Pancreas (tissue), 10 donors: ENCODE data around the gene OR8B8. TPM values are rescaled to one million over a fixed set of nuclear protein-coding genes. Genes with fewer than 3 reads are reported as not detected.

Experiments used
- ATAC-seq, 4 donors: fragments of 200-7000 bp; cut with Tn5 transposase; one replicate each; pipeline versions ENCODE4 v1.8.0 to v1.9.1; 2020; ENCODE audit warnings: mild to moderate bottlenecking in 4 of 4, moderate library complexity in 4 of 4
- DNase-seq, 6 donors: peaks; one replicate each; pipeline ENCODE4 v3.0.0-alpha.2; 2020
- FAIRE-seq: peaks from 2 replicates; lab custom pipeline; 2012; peaks lifted over from hg19 to GRCh38; lab: Jason Lieb, UNC
- H3K27ac ChIP-seq, 4 donors: fragments of 200-600 bp; sonication (generic); 1 replicate in 3 of 4; 2 replicates in 1 of 4; pipeline versions ENCODE4 v1.5.0 to v1.8.0; 2020
- H3K27me3 ChIP-seq, 4 donors: fragments of 200-600 bp; one replicate each; pipeline ENCODE4 v1.8.0; 2021
- H3K36me3 ChIP-seq, 3 donors: fragments of 200-600 bp; sonication (generic) in 1 of 3; one replicate each; pipeline versions ENCODE4 v1.5.0 to v1.8.0; 2020 to 2021
- H3K4me1 ChIP-seq, 3 donors: fragments of 200-600 bp; one replicate each; pipeline ENCODE4 v1.8.0; 2021
- H3K4me3 ChIP-seq, 4 donors: fragments of 200-600 bp; sonication (generic) in 2 of 4; one replicate each; pipeline versions ENCODE4 v1.5.0 to v1.8.0; 2020 to 2021
- H3K9me3 ChIP-seq, 4 donors: fragments of 200-600 bp; one replicate each; pipeline ENCODE4 v1.8.0; 2021
- whole genome bisulfite sequencing, 2 donors: extraction: QIAGEN DNeasy Blood & Tissue Kit; methylation state at CpG; one replicate each; pipeline ENCODE4 v1.1.7; 2013; 5-methylcytosine and 5-hydroxymethylcytosine counted together
- intact Hi-C, 3 donors: fragments of 100-400 bp; cut with DNase I; formaldehyde crosslinking; loops; one replicate each; pipeline versions ENCODE4 v1.11.1 to v1.14.2; 2022
- polyA plus RNA-seq, 2 donors: library from polyadenylated mRNA; stranded (reverse); fragments of 200-250 nt; gene quantifications; one replicate each; pipeline ENCODE4 v1.2.3, GENCODE V29; 2013
- total RNA-seq, 6 donors: library from RNA; stranded (reverse); fragmentation: NEBNext Ultra II Directional in 4 of 6; extraction: Animal tissue kit (Norgen Biotek cat#: 25700) in 4 of 6; gene quantifications; one replicate each; pipeline versions ENCODE4 v1.2.1 to v1.2.4, GENCODE V29; 2021 to 2023
- TF ChIP-seq, protein P1 (sequence below), 4 donors: fragments of 200-600 bp; sonication (generic) in 3 of 4; IDR thresholded peaks; one replicate each; pipeline versions ENCODE4 v1.5.0 to v1.8.0; 2021; ENCODE audit warnings: antibody characterized with exemption in 4 of 4
- donor health status: healthy with polysubstance abuse.
- donor health status: DM: no; HTN: no; CAD: no; lungs with moderate emphysema.
- donor health status: DM: no; HTN: no; CAD: no.
- donor health status: control.
- donor health status: control.
- donor health status: Bipolar disorder and iron deficiency.
- donor health status: DM: yes; HTN: yes; CAD: no.
- donor health status: DM: no; HTN: no; CAD: no.
- donor health status: DM: no; HTN: no; CAD: no.
- donor health status: DM: yes; HTN: yes; CAD: no.

The OR8B8 gene
- total and polyA plus RNA-seq, 8 donors: not detected

DNA sequence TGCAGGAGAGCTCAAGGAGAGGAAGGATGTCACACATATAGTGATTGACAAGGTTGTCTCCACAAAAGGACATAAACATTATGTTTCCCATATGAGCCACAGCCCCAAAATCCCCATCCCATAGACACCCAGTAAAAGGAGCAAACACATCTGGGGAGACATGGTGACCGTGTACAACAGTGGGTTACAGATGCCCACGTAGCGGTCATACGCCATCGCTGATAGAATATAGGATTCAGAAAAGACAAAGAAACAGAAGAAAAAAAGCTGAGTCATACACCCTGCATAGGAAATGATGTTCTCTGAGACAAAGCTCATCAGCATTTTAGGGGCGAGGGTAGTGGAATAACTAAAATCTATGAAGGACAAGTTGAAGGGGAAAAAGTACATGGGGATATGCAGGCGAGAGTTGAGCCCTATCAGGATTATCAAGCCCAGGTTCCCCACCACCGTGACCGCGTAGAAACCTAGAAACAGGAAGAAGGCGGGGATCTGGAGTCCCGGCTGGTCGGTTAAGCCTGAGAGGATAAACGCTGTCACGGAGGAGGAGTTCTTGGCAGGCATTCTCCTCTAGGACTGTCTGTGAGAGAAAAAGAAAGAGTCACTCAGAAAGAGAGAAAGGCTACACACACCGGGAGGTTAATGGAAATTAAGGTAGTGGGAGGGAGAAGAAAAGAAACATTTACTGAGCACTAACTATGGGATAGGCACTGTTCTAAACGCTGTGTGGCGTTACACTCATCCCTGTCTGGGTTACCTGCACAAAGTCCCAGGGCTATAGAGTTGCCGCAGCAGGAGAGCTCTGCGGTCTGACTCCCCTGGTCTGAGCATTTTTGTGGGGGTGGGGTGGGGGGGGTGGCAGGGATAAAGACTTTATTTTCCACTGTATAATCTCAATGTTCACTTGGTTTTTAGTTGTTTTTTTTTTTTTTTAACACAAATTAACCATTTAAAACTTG is 36.1 kb upstream of the OR8B8 start:
- Histone ChIP-seq H3K36me3 (no peaks in the 10 kb centered on the region), H3K9me3 (no peaks in the 10 kb centered on the region), H3K27me3 (peaks cover 0 to 5% (median 0%) of the 10 kb centered on the region in 4 donors), H3K27ac (no peak overlapping the region), H3K4me1 (no peaks in the 10 kb centered on the region), H3K4me3 (no peak overlapping the region)
- no peak for DNase-seq
- intact Hi-C loops: no loop called here
- no peak for FAIRE-seq
- 31 to 35% methylated on average over 20 of the region's 20 CpGs for WGBS, 2 donors
- peak in 2 of 4 donors; percentile 31 to 50 for ATAC-seq
- TF ChIP-seq, protein P1, sequence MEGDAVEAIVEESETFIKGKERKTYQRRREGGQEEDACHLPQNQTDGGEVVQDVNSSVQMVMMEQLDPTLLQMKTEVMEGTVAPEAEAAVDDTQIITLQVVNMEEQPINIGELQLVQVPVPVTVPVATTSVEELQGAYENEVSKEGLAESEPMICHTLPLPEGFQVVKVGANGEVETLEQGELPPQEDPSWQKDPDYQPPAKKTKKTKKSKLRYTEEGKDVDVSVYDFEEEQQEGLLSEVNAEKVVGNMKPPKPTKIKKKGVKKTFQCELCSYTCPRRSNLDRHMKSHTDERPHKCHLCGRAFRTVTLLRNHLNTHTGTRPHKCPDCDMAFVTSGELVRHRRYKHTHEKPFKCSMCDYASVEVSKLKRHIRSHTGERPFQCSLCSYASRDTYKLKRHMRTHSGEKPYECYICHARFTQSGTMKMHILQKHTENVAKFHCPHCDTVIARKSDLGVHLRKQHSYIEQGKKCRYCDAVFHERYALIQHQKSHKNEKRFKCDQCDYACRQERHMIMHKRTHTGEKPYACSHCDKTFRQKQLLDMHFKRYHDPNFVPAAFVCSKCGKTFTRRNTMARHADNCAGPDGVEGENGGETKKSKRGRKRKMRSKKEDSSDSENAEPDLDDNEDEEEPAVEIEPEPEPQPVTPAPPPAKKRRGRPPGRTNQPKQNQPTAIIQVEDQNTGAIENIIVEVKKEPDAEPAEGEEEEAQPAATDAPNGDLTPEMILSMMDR (IDR thresholded peaks at IDR 0.05): no peak

DNA sequence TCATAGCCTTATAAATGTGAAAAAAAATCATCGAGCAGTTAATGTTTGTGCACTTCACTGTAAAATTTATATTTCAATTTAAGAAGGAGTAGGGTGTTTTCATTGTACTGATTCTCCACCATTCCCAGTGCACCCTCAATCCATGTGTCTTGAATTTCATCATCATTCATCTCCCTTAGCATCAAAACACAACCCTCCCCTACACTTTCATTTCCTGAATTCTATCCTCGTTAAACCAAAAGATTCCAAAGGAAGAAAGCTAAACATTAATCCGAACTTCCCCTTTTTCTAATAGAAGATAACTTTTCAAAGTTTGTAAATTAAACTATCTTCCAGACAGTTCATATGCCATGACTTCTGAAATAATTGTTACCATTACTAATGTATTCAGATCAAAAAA is 34.1 kb upstream of the OR8B8 start:
- Histone ChIP-seq H3K36me3 (no peaks in the 10 kb centered on the region), H3K9me3 (no peaks in the 10 kb centered on the region), H3K4me1 (no peaks in the 10 kb centered on the region), H3K27ac (no peak overlapping the region), H3K4me3 (no peak overlapping the region), H3K27me3 (peaks cover 0 to 5% (median 0%) of the 10 kb centered on the region in 4 donors)
- FAIRE-seq (no peak), ATAC-seq (no peak), DNase-seq (no peak)
- TF ChIP-seq, protein P1 (IDR thresholded peaks at IDR 0.05): no peak
- intact Hi-C loops: no loop called here
- WGBS, 2 donors: 51 to 63% methylated on average over 3 of the region's 3 CpGs

DNA sequence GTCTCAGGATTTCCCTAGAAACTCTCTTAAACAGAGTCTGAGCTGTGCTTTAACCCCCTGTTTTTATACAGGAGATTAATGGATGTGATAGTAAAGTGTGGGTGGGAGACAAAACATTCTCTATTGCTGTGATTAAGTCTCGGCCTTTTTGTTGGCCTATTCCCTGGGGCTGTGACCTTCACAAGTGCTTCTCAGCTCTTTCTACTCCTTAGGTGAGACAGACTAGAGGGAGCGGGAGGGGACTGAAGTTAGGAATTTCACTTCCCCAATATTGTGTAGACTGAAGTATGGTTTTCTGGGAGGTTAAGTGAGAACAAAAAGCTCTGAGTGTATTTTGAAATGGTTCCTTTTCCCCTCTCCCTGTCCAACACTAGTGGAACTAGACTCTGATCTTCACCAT is 29.8 kb upstream of the OR8B8 start:
- Histone ChIP-seq H3K4me1 (no peaks in the 10 kb centered on the region), H3K27ac (no peak overlapping the region), H3K9me3 (no peaks in the 10 kb centered on the region), H3K36me3 (no peaks in the 10 kb centered on the region), H3K27me3 (peaks cover 0 to 1% (median 0%) of the 10 kb centered on the region in 4 donors), H3K4me3 (no peak overlapping the region)
- intact Hi-C loops: no loop called here
- 74 to 75% methylated on average over 2 of the region's 2 CpGs for WGBS, 2 donors
- TF ChIP-seq, protein P1 (IDR thresholded peaks at IDR 0.05): no peak
- DNase-seq: no peak
- ATAC-seq: no peak
- no peak for FAIRE-seq

DNA sequence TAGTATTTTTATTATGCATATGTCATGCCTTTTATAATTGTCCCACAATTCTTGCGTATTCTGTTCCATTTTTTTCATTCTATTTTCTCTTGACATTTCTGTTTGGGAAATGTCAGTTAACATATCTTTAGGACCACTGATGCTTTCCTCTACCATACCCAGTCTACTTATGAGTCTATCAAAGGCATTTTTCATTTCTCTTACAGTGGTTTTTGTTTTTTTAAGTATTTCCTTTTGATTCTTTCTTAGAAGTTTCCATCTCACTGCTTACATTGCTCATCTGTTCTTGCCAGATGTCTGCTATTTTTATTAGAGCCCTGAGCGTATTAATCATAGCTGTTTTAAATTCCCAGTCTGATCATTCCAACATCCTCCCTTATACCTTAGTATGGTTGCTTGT is 29.3 kb upstream of the OR8B8 start:
- TF ChIP-seq, protein P1 (IDR thresholded peaks at IDR 0.05): no peak
- ATAC-seq (no peak), DNase-seq (no peak), FAIRE-seq (no peak)
- intact Hi-C loops: no loop called here
- H3K9me3 ChIP-seq: no peaks in the 10 kb centered on the region
- H3K4me3 ChIP-seq: no peak overlapping the region
- H3K27ac ChIP-seq: no peak overlapping the region
- no peaks in the 10 kb centered on the region for H3K36me3 ChIP-seq
- no peaks in the 10 kb centered on the region for H3K27me3 ChIP-seq
- WGBS, 2 donors: 80 to 90% methylated on average over 2 of the region's 2 CpGs
- H3K4me1 ChIP-seq: no peaks in the 10 kb centered on the region

DNA sequence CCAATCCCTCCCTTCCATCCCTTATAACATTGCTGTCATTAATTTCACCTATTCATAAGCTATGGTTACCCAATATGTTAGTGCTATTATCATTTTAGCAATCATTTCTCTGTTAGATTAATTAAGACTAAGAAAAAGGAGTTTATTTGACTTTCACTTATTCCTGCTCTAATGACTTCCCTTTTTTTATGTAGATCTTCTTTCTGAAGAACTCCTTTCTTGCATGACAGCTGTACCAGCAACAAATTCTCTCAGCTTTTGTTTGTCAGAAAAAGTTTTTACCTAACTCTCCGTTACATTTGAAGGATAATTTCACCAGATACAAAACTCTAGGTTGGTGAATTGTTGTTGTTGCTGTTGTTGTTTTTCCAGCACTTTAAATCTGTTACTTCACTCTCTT is 28.6 kb upstream of the OR8B8 start:
- DNase-seq (no peak), FAIRE-seq (no peak), ATAC-seq (no peak)
- Histone ChIP-seq H3K4me3 (no peak overlapping the region), H3K9me3 (no peaks in the 10 kb centered on the region), H3K27me3 (no peaks in the 10 kb centered on the region), H3K27ac (no peak overlapping the region), H3K4me1 (no peaks in the 10 kb centered on the region), H3K36me3 (no peaks in the 10 kb centered on the region)
- intact Hi-C loops: no loop called here
- TF ChIP-seq, protein P1 (IDR thresholded peaks at IDR 0.05): no peak
- 32 to 35% methylated on average over 1 of the region's 1 CpG for WGBS, 2 donors
